HG02623 (cell line): ENCODE measurements around the gene CASP14.
"Not testable (repeated sequence)": the region's sequence is repeated elsewhere in the genome, so short reads cannot be mapped to it uniquely, and the experiment has no call there.

Experiments
- ATAC-seq: cut with Tn5 transposase; IDR thresholded peaks from one replicate; pipeline ENCODE4 v1.9.1; 2021; ENCODE audit warnings: moderate library complexity; ENCODE audit not compliant: unreplicated experiment

The CASP14 gene

GRCh38 chr19:15048885-15049541 lies at the start of gene CASP14:
CASP14 (plus strand) TSS chr19:15049480; CDS start chr19:15052252, 2,772 bp downstream.
- no peak for ATAC-seq

GRCh38 chr19:15008308-15008707 lies 41.0 kb upstream of the CASP14 start:
- ATAC-seq: no peak

- ATAC-seq: no peak
These were observed 38.6 kb upstream of the CASP14 start for GRCh38 chr19:15010501-15011300.

- no peak for ATAC-seq
These were observed 34.7 kb upstream of the CASP14 start for GRCh38 chr19:15014579-15014978.

GRCh38 chr19:15015946-15016542 lies 33.2 kb upstream of the CASP14 start:
- ATAC-seq: no peak

GRCh38 chr19:15018836-15019235 lies 30.4 kb upstream of the CASP14 start:
- ATAC-seq: not testable (repeated sequence)

GRCh38 chr19:15021286-15022007 lies 27.8 kb upstream of the CASP14 start:
- no peak for ATAC-seq

GRCh38 chr19:15022752-15023151 lies 26.5 kb upstream of the CASP14 start:
- no peak for ATAC-seq

GRCh38 chr19:15025217-15025616 lies 24.1 kb upstream of the CASP14 start:
- no peak for ATAC-seq

GRCh38 chr19:15028490-15028889 lies 20.8 kb upstream of the CASP14 start:
- no peak for ATAC-seq

- no peak for ATAC-seq
These were observed 17.6 kb upstream of the CASP14 start for GRCh38 chr19:15031675-15032074.

- ATAC-seq: no peak
These were observed 13.4 kb upstream of the CASP14 start for GRCh38 chr19:15035795-15036311.

- ATAC-seq: no peak
These were observed 11.7 kb upstream of the CASP14 start for GRCh38 chr19:15037586-15037985.

- no peak for ATAC-seq
These were observed 11.0 kb upstream of the CASP14 start for GRCh38 chr19:15038294-15038693.

GRCh38 chr19:15042003-15042402 lies 7.3 kb upstream of the CASP14 start:
- ATAC-seq: no peak

GRCh38 chr19:15042826-15043225 lies 6.5 kb upstream of the CASP14 start:
- ATAC-seq: no peak

- no peak for ATAC-seq
These were observed 3.8 kb upstream of the CASP14 start for GRCh38 chr19:15045506-15045905.

GRCh38 chr19:15047680-15048079 lies 1.6 kb upstream of the CASP14 start:
- ATAC-seq: no peak

GRCh38 chr19:15048128-15048527 lies 1.2 kb upstream of the CASP14 start:
- ATAC-seq: no peak

GRCh38 chr19:15050639-15051038 lies 1.4 kb downstream of the CASP14 start:
- ATAC-seq: no peak

- ATAC-seq: no peak
These were observed 12.8 kb downstream of the CASP14 start for GRCh38 chr19:15062036-15062435.
